Measurements from ENCODE around the gene OR2H1. TPM values are rescaled to one million over a fixed set of nuclear protein-coding genes. Genes with fewer than 3 reads are reported as not detected.

OR2H1 gene
- total RNA-seq = not detected
- polyA plus RNA-seq = not detected
- long read RNA-seq, donor 1 = 0 reads
- long read RNA-seq, donor 2 = 0 reads

- no peak for TF ChIP-seq POLR2AphosphoS5 (IDR thresholded peaks at IDR 0.05)
- 56 to 81% (median 68%) methylated on average over 2 of the region's 2 CpGs for WGBS, 5 donors
These were observed at the start of gene OR2H1, which contains the start of gene OR11A1 for GRCh38 chr6:29456971-29457370. Gene OR2H1 (plus strand): TSS chr6:29457155. CDS start chr6:29461770, 4,615 bp downstream. Gene OR11A1 (minus strand): TSS chr6:29457071. CDS start chr6:29427641, 29,430 bp downstream.

GRCh38 chr6:29414588-29414987 is 42.4 kb upstream of the OR2H1 start, which contains the start of gene OR12D1:
Gene OR12D1 (plus strand): TSS chr6:29414928.
- no peak within 1 kb of the TSS for H3K4me3 ChIP-seq
- no peak for TF ChIP-seq CTCF (IDR thresholded peaks at IDR 0.05 in 8 of 11, conservative IDR thresholded peaks at IDR 0.05 in 3 of 11)
- no peak for TF ChIP-seq POLR2AphosphoS5 (IDR thresholded peaks at IDR 0.05)
- no peak for TF ChIP-seq POLR2A (IDR thresholded peaks at IDR 0.05)
- peaks cover 0 to 22% (median 0%) of the 10 kb centered on the region in 7 donors for H3K27me3 ChIP-seq (replicated peaks in 1 of 7)
- H3K4me1 ChIP-seq = no peaks in the 10 kb centered on the region
- DNase-seq = no peak
- no peak within 1 kb of the TSS for H3K27ac ChIP-seq
- H3K36me3 ChIP-seq = no peaks in the 10 kb centered on the region
- H3K9me3 ChIP-seq = peaks cover 0 to 24% (median 6%) of the 10 kb centered on the region in 8 donors
- intact Hi-C loops (cut with DNase I; ENCODE audit: low total_unique reads) = no loop called here

More at GRCh38 chr6:29456971-29457370, at the start of gene OR2H1, which contains the start of gene OR11A1:
- Histone ChIP-seq H3K9me3 (peaks cover 0 to 1% (median 0%) of the 10 kb centered on the region in 8 donors), H3K27me3 (replicated peaks in 1 of 7) (peaks cover 0 to 10% (median 0%) of the 10 kb centered on the region in 7 donors), H3K27ac (no peak within 1 kb of the TSS), H3K4me1 (no peaks in the 10 kb centered on the region), H3K4me3 (no peak within 1 kb of the TSS), H3K36me3 (no peaks in the 10 kb centered on the region)
- no peak for DNase-seq
- intact Hi-C loops (cut with DNase I; ENCODE audit: low total_unique reads) = no loop called here

GRCh38 chr6:29419516-29419915 is 37.4 kb upstream of the OR2H1 start:
- intact Hi-C loops (cut with DNase I; ENCODE audit: low total_unique reads) = no loop called here
- Histone ChIP-seq H3K4me3 (no peak overlapping the region), H3K4me1 (no peaks in the 10 kb centered on the region), H3K27ac (no peak overlapping the region), H3K9me3 (peaks cover 0 to 5% (median 2%) of the 10 kb centered on the region in 8 donors), H3K36me3 (no peaks in the 10 kb centered on the region), H3K27me3 (replicated peaks in 1 of 7) (peaks cover 0 to 6% (median 0%) of the 10 kb centered on the region in 7 donors)
- no peak for TF ChIP-seq CTCF (IDR thresholded peaks at IDR 0.05 in 8 of 11, conservative IDR thresholded peaks at IDR 0.05 in 3 of 11)
- no peak for TF ChIP-seq POLR2AphosphoS5 (IDR thresholded peaks at IDR 0.05)
- no peak for TF ChIP-seq POLR2A (IDR thresholded peaks at IDR 0.05)
- 74 to 83% (median 76%) methylated on average over 3 of the region's 3 CpGs for WGBS, 5 donors
- DNase-seq = no peak

GRCh38 chr6:29424168-29424567 is 32.8 kb upstream of the OR2H1 start:
- no peak overlapping the region for H3K27ac ChIP-seq
- no peaks in the 10 kb centered on the region for H3K4me1 ChIP-seq
- intact Hi-C loops (cut with DNase I; ENCODE audit: low total_unique reads) = no loop called here
- no peaks in the 10 kb centered on the region for H3K36me3 ChIP-seq
- DNase-seq = no peak
- peaks cover 0 to 5% (median 2%) of the 10 kb centered on the region in 8 donors for H3K9me3 ChIP-seq
- H3K4me3 ChIP-seq = no peak overlapping the region
- TF ChIP-seq CTCF (IDR thresholded peaks at IDR 0.05 in 8 of 11, conservative IDR thresholded peaks at IDR 0.05 in 3 of 11) (no peak), POLR2AphosphoS5 (IDR thresholded peaks at IDR 0.05) (no peak), POLR2A (IDR thresholded peaks at IDR 0.05) (no peak)
- peaks cover 0 to 15% (median 0%) of the 10 kb centered on the region in 7 donors for H3K27me3 ChIP-seq (replicated peaks in 1 of 7)
- 89 to 92% (median 90%) methylated on average over 2 of the region's 2 CpGs for WGBS, 5 donors

All from spleen (tissue), 13 donors.